Measurements from ENCODE around the gene TFF1.

TFF1 gene

DNA sequence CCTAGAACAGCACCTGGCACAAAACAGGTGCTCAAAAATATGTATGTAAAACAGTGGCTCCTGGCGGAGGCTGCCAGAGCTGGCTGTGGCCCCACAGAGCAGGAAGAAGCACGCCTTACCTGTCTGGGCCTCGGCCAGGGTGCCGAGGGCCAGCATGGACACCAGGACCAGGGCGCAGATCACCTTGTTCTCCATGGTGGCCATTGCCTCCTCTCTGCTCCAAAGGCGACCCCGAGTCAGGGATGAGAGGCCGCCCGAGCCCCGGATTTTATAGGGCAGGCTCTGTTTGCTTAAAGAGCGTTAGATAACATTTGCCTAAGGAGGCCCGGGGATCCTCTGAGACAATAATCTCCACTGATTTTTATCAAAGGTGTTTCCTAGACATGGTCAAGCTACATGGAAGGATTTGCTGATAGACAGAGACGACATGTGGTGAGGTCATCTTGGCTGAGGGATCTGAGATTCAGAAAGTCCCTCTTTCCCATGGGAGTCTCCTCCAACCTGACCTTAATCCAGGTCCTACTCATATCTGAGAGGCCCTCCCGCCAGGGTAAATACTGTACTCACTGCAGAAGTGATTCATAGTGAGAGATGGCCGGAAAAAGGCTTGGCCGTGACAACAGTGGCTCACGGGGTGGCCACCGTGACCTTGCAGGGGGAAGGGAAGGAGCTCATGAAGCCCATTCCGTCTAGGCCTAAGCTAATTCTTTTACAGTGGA lies at the start of gene TFF1:
TFF1 (minus strand) TSS at position 244 of the 719 bp plus-strand sequence; CDS start at position 204, 40 bp downstream.
- ChIA-PET CTCF (interaction anchor here (1.4 kb wide), 1 partner anchor 32 kb away, joined by 4 read pairs; no protein-coding TSS in a partner anchor), POLR2A (no interaction called here)
- no peak for DNase-seq (ENCODE audit: low read depth, low spot score)
- TF ChIP-seq, protein P1, sequence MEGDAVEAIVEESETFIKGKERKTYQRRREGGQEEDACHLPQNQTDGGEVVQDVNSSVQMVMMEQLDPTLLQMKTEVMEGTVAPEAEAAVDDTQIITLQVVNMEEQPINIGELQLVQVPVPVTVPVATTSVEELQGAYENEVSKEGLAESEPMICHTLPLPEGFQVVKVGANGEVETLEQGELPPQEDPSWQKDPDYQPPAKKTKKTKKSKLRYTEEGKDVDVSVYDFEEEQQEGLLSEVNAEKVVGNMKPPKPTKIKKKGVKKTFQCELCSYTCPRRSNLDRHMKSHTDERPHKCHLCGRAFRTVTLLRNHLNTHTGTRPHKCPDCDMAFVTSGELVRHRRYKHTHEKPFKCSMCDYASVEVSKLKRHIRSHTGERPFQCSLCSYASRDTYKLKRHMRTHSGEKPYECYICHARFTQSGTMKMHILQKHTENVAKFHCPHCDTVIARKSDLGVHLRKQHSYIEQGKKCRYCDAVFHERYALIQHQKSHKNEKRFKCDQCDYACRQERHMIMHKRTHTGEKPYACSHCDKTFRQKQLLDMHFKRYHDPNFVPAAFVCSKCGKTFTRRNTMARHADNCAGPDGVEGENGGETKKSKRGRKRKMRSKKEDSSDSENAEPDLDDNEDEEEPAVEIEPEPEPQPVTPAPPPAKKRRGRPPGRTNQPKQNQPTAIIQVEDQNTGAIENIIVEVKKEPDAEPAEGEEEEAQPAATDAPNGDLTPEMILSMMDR (IDR thresholded peaks at IDR 0.05; ENCODE audit: insufficient read depth, low read length, missing control alignments): no peak
- H3K4me3 ChIP-seq (ENCODE audit: low read depth, low read length): no peak within 1 kb of the TSS

DNA sequence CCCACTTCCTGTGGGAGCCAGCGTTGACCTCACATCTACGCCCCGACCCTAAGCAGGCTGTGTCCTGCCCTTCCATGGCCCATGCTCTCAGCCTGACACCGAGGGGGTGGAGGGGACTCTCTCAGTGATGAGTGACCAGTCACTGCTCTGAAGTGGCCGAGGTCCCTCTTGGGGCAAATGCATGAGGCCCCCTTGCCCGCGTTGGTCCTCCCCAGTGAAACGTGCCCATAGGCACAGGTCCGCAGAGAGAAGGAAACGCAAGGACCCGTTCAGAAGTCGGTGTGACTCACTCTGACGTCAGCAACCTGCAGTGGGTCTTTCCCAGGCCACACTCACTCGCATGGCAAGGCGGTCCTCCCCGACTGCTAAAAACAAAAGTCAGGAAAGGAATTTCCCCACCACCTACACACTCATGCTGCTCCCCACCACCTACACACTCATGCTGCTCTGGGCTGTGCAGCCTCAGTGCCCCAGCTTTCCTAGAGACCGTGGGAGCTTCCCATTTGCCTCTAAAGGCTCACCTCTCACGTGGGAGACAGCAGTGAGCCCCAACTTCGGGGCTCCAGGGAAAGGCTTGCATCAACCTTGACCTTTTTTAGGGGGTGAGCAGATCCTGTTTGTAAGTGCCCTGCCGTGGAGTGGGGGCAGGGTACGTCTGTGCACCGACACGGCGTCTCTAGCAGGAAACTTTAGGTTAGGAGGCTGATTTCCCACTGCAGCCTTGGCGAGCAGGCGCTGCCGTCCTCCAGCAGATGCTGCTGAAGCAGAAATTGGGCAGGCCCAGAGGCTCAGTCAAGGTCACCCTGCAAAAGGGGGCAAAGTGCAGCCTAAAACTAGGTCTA lies 48.8 kb upstream of the TFF1 start:
- DNase-seq (ENCODE audit: low read depth, low spot score): no peak
- ChIA-PET POLR2A (no interaction called here), CTCF (no interaction called here)
- TF ChIP-seq, protein P1 (IDR thresholded peaks at IDR 0.05; ENCODE audit: insufficient read depth, low read length, missing control alignments): no peak
- H3K4me3 ChIP-seq (ENCODE audit: low read depth, low read length): no peak overlapping the region

DNA sequence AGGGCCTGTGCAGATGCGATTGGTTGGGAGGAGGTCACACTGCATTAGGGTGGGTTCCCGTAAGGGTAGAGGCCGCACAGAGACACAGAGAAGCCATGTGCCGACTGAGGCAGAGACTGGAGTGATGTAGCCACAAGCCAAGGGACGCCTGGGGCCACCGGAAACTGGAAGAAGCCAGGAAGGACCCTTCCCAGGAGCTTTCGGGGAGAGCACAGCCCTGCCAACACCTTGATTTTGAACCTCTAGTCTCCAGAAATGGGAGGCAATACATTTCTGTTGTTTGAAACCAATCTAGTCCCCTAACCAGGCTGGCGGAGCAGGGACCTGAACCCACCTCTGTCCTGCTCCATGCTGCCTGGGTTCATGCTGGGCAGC lies 48.2 kb upstream of the TFF1 start:
- DNase-seq (ENCODE audit: low read depth, low spot score): no peak
- ChIA-PET CTCF (no interaction called here), POLR2A (no interaction called here)
- H3K4me3 ChIP-seq (ENCODE audit: low read depth, low read length): no peak overlapping the region
- TF ChIP-seq, protein P1 (IDR thresholded peaks at IDR 0.05; ENCODE audit: insufficient read depth, low read length, missing control alignments): no peak

DNA sequence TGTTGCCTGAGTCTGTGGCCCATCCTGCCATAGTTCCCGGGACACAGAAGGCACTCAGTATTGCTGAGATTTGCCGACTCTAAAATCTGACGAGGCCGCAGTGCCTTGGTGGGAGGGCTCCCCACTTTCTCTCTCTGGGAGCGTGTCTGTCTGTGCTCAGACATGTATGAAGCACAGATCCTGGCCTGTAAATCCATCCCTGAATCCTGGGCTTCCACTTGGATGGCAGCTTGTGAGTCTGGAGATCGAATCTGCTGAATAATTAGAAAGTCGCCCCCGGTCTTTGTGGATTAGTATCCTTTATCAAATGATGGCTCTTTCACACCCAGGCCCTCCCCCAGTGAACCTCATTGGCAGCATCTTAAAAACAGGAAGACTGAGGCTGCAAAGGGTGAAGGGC lies 47.7 kb upstream of the TFF1 start:
- H3K4me3 ChIP-seq (ENCODE audit: low read depth, low read length): no peak overlapping the region
- no peak for DNase-seq (ENCODE audit: low read depth, low spot score)
- TF ChIP-seq, protein P1 (IDR thresholded peaks at IDR 0.05; ENCODE audit: insufficient read depth, low read length, missing control alignments): no peak
- CTCF ChIA-PET: no interaction called here
- POLR2A ChIA-PET: no interaction called here

DNA sequence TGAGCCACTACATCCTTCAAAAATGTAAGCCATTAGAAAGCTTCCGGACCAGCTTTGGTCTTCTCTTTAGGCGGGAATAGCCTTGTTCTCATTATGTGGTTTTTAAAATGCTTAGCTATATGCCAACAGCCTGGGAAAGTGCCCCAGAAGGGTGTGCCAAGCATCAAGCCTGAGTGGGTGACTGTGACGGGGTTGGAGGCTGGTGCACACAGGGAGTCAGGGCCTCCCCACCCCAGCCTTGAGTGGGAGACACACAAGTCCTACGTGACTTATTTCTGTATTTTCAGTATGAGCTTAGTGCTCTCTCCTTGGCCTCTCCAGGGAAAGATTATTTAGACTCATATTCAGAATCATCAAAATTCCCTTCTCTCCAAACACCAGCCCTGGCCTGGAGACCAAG lies 47.2 kb upstream of the TFF1 start:
- H3K4me3 ChIP-seq (ENCODE audit: low read depth, low read length): no peak overlapping the region
- TF ChIP-seq, protein P1 (IDR thresholded peaks at IDR 0.05; ENCODE audit: insufficient read depth, low read length, missing control alignments): no peak
- POLR2A ChIA-PET: no interaction called here
- CTCF ChIA-PET: no interaction called here
- DNase-seq (ENCODE audit: low read depth, low spot score): no peak

DNA sequence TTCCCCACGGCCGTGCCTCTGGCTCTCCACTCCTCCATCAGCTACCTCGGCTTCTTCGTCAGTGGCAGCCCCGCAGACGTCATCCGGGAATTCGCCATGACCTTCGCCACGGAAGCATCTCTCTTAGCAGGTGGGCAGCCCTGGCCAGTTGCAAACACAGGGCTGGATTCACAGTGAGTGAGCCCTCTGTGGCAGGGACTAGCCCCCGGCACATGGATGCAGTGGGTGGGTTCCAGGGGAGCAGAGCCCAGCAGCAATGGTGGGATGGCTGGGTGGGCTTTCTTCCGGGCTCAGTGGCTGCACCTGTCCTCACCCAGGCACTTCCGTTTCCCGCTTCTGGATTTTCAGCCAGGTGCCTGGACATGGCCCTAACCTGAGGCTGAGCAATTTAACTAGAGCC lies 46.8 kb upstream of the TFF1 start:
- ChIA-PET CTCF (no interaction called here), POLR2A (no interaction called here)
- TF ChIP-seq, protein P1 (IDR thresholded peaks at IDR 0.05; ENCODE audit: insufficient read depth, low read length, missing control alignments): no peak
- H3K4me3 ChIP-seq (ENCODE audit: low read depth, low read length): no peak overlapping the region
- DNase-seq (ENCODE audit: low read depth, low spot score): no peak

Data from AG04449 (cell line).